GM18511 (cell line): ENCODE results near the gene NDUFB3.

Source experiments
- ATAC-seq: cut with Tn5 transposase; IDR thresholded peaks from one replicate; pipeline ENCODE4 v1.9.1; 2021; ENCODE audit warnings: mild to moderate bottlenecking, moderate library complexity; ENCODE audit not compliant: unreplicated experiment

Gene NDUFB3

DNA sequence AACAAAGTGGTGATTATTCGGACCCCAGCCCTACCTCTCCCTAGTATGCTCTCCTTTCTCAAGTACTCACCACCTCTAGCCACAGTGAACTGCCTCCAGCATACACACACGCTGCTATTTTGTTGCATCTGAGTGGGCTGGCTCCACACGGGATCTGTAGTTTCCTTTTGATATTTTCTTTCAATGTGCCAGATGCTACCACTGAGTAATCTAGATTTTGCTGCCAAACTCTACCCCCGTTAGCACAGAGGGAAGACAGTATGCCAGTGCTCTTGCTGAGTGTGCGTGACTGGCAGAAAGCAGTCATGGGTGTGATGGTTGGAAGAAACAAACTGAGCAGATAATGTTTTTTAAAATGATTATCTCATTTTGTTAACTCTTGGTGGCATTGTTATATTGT is 55.8 kb downstream of the NDUFB3 start:
- no peak for ATAC-seq

DNA sequence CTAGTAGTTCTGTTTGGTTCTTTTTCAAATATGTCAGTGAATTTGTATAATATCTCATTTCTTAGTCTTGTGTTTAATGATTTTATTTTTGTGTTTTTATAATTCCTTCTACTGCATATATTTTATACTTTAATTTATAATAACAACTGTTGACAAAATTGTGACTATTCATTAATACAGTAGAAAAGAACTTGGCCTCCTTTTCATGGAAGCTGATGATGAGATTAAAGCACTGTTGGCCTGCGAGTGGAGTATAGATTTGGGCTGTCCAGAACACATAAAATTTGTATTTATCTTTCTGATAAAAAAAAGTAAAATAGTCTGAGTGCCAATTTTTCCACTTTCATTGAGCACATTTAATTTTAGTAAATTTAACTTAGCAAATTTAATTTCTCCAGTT is 56.2 kb downstream of the NDUFB3 start:
- ATAC-seq = no peak

DNA sequence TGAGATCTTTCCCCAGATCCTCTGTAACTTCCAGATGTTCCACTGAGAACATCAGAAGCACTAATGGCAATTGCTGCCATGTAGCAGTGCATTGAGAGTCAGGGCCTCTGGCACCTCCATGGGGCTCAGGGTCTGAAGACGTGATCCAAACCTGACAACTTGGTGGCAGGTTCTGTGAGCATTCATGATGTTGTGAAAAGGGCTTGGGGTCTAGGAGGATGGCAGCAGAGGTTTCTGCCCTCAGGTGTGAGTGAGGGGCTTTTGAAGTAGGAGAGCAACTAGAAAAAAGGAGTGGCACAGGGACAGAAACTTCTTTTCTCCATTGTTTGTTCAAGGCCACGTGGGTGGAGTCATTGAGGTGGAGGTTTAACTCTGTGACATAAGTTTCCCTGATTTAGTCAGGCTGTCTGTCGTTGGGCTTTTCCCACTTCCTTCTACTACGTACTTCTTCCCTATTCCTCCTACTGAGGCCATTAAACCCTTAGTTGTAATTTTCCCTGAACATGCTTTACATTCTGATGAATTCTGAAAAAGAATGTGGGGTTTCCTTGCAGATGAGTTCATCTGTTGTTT is 57.2 kb downstream of the NDUFB3 start:
- ATAC-seq = no peak

DNA sequence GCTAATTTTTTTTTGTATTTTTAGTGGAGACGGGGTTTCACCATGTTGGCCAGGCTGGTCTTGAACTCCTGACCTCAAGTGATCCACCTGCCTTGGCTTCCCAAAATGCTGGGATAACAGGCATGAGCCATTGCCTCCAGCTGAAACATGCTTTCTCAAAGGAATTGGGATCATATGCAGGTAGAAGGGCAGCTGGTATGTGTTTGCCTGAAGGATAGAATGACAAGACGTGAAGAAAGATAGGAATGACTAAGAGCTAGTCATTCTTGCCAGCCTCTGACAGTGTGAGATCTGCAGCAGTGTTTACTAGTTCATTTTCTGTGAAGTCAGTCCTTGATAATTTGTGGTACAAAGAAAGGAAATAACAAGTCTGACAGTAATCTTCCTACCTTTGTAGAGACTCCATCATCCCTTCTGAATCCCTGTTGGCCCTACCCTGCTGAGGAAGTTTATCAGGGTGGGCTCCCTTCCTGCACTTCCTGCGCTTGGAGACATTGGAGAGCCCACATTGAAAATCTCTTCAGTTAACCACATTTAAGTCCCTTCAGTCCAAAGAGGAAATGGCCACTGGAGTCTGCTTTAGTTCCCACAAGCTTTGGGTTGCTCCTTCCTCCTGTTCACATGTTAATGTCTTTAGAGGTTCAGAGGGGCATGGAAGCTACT is 58.9 kb downstream of the NDUFB3 start:
- peak; percentile 33 for ATAC-seq

DNA sequence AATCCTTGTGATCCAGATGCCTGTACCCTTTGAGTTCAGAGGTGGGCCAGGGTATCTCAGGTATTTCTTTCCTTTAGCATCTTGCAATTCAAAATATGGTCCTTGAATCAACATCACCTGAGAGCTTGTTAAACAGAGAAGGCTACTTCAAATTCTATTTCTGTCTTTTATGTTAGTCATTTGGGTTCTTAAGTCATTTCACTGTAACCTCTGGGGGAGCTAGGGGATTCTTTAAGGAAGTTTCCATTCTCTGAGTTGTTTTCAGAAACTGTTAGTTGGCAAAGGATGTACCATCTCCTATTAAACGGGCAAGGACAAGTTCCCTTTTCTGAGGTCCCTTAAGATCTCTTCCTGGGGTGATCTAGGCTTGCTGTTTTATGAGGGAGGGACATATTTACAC is 60.7 kb downstream of the NDUFB3 start:
- ATAC-seq = peak; percentile 46
